Esophagus muscularis mucosa (tissue), 4 donors: ENCODE measurements around the gene MCF2L2. TPM values are rescaled to one million over a fixed set of nuclear protein-coding genes. Genes with fewer than 3 reads are reported as not detected.
"Not testable (repeated sequence)": the region's sequence is repeated elsewhere in the genome, so short reads cannot be mapped to it uniquely, and the experiment has no call there.

Source experiments
- DNase-seq: peaks from one replicate; pipeline ENCODE4 v3.0.0-alpha.2; 2017; ENCODE audit errors: extremely low spot score
- H3K27ac ChIP-seq, 4 donors: fragments of 200-600 bp; sonication (generic); replicated peaks in 1 of 4; 1 replicate in 3 of 4; 2 replicates in 1 of 4; pipeline ENCODE4 v1.5.1; 2016 to 2019; ENCODE audit warnings: mild to moderate bottlenecking in 1 of 4
- H3K27me3 ChIP-seq, 4 donors: fragments of 200-600 bp; sonication (generic); one replicate each; pipeline versions ENCODE4 v1.5.1 to v1.6.0; 2016 to 2019
- H3K36me3 ChIP-seq, 4 donors: fragments of 200-600 bp; sonication (generic); one replicate each; pipeline ENCODE4 v1.5.1; 2016 to 2019
- H3K4me1 ChIP-seq, 4 donors: fragments of 200-600 bp; sonication (generic); one replicate each; pipeline ENCODE4 v1.5.1; 2016 to 2019
- H3K4me3 ChIP-seq, 4 donors: fragments of 200-600 bp; sonication (generic); 1 replicate in 2 of 4; 2 replicates in 2 of 4; pipeline ENCODE4 v1.5.1; 2016 to 2019; ENCODE audit warnings: mild to moderate bottlenecking in 4 of 4, moderate library complexity in 1 of 4
- H3K9me3 ChIP-seq, 4 donors: fragments of 200-600 bp; sonication (generic); 1 replicate in 3 of 4; 2 replicates in 1 of 4; pipeline ENCODE4 v1.5.1; 2016 to 2019
- CTCF ChIP-seq, 3 experiments: fragments of 200-600 bp in 2 of 3; fragments of 450-650 bp in 1 of 3; sonication (generic) in 2 of 3; IDR thresholded peaks; one replicate each; pipeline ENCODE4 v1.5.1; 2017 to 2019; ENCODE audit warnings: antibody characterized with exemption in 3 of 3, mild to moderate bottlenecking in 2 of 3, moderate library complexity in 1 of 3
- EP300 ChIP-seq: sonication (generic); formaldehyde crosslinking; IDR thresholded peaks from one replicate; pipeline ENCODE4 v1.6.1; 2017; ENCODE audit warnings: antibody characterized with exemption
- POLR2A ChIP-seq: fragments of 450-650 bp; IDR thresholded peaks from one replicate; pipeline ENCODE4 v1.6.1; 2017; ENCODE audit warnings: antibody characterized with exemption, moderate library complexity, mild to moderate bottlenecking, low read depth
- POLR2AphosphoS5 ChIP-seq, 2 donors: sonication (generic); formaldehyde crosslinking; IDR thresholded peaks; one replicate each; pipeline ENCODE4 v1.6.1; 2017; ENCODE audit warnings: antibody characterized with exemption in 2 of 2
- WGBS: methylation state at CpG from one replicate; pipeline ENCODE4 v1.1.5; 2018; 5-methylcytosine and 5-hydroxymethylcytosine counted together
- intact Hi-C: fragments of 100-400 bp; cut with DNase I; formaldehyde crosslinking; loops from one replicate; pipeline ENCODE4 v1.15.1; 2023
- total RNA-seq, 4 donors: library from RNA; depleted of rRNA; stranded (reverse); fragments of >200 nt; gene quantifications; one replicate each; pipeline versions ENCODE4 v1.1.0 to v1.2.1, GENCODE V29; 2016

Gene MCF2L2
- total RNA-seq, 4 donors from 2014 or later, result 0.99 to 3.3 (median 1.3) TPM

GRCh38 chr3:183181606-183182005 lies 246.8 kb downstream of the MCF2L2 start:
- intact Hi-C loops, result no loop called here
- peaks cover 13 to 31% (median 30%) of the 10 kb centered on the region in 4 donors for H3K4me1 ChIP-seq
- no peak overlapping the region for H3K4me3 ChIP-seq
- TF ChIP-seq CTCF (IDR thresholded peaks at IDR 0.05), result no peak
- no peak for TF ChIP-seq EP300
- no peak for TF ChIP-seq POLR2AphosphoS5 (IDR thresholded peaks at IDR 0.05)
- TF ChIP-seq POLR2A, result no peak
- no peak for DNase-seq
- H3K27ac ChIP-seq, result no peak overlapping the region
- WGBS, result 95% methylated on average over 5 of the region's 5 CpGs
- no peaks in the 10 kb centered on the region for H3K36me3 ChIP-seq
- H3K9me3 ChIP-seq, result no peaks in the 10 kb centered on the region
- H3K27me3 ChIP-seq, result peaks cover 4 to 42% (median 22%) of the 10 kb centered on the region in 4 donors

GRCh38 chr3:183180784-183181295 lies 247.6 kb downstream of the MCF2L2 start:
- TF ChIP-seq EP300 (no peak), CTCF (IDR thresholded peaks at IDR 0.05) (no peak), POLR2AphosphoS5 (IDR thresholded peaks at IDR 0.05) (no peak), POLR2A (no peak)
- Histone ChIP-seq H3K4me3 (no peak overlapping the region), H3K4me1 (peaks cover 13 to 30% (median 29%) of the 10 kb centered on the region in 4 donors), H3K27me3 (peaks cover 4 to 50% (median 26%) of the 10 kb centered on the region in 4 donors), H3K27ac (no peak overlapping the region), H3K36me3 (no peaks in the 10 kb centered on the region), H3K9me3 (no peaks in the 10 kb centered on the region)
- no peak for DNase-seq
- intact Hi-C loops, result no loop called here
- 92% methylated on average over 10 of the region's 11 CpGs for WGBS

DNA sequence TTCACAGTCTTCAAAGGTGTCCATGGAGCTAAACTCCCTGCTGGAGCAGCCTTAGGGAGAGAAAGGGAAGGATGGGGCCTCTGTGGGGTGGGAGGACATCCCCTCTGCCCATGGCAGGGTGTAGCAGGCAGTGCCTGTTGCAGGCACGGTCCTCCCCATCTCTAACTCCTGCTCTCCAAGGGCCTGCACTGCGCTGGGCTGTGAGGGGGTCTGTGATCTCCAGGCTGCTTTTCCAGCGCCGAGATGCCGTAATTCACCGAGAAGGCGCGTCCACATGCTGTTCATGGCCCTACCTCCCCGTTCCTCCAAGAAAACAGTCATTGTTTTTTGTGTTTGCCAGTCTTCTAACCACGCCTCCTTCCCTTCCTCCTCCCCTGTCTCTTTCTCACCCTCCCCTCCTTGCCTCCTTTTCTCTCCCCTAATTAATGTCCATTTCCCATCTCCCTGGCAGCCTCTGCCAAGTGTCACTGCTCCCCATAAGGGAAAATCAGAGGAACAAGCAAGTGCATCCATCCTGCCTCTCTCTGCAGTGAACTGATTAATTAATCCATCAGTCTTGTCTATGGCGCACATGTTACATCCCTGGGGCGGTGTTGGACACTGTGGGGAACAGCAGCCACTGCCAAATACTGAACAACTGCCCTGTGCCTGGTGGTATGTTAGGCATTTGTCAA lies 248.2 kb downstream of the MCF2L2 start:
- Histone ChIP-seq H3K27me3 (peaks cover 4 to 56% (median 28%) of the 10 kb centered on the region in 4 donors), H3K36me3 (no peaks in the 10 kb centered on the region), H3K4me1 (peaks cover 13 to 24% (median 23%) of the 10 kb centered on the region in 4 donors), H3K4me3 (peak overlapping the region in 2 of 4 donors; percentile 53 to 64), H3K9me3 (no peaks in the 10 kb centered on the region), H3K27ac (no peak overlapping the region)
- no peak for DNase-seq
- WGBS, result 62% methylated on average over 12 of the region's 12 CpGs
- TF ChIP-seq CTCF (IDR thresholded peaks at IDR 0.05) (no peak), POLR2A (no peak), POLR2AphosphoS5 (IDR thresholded peaks at IDR 0.05) (no peak)
- intact Hi-C loops, result no loop called here

DNA sequence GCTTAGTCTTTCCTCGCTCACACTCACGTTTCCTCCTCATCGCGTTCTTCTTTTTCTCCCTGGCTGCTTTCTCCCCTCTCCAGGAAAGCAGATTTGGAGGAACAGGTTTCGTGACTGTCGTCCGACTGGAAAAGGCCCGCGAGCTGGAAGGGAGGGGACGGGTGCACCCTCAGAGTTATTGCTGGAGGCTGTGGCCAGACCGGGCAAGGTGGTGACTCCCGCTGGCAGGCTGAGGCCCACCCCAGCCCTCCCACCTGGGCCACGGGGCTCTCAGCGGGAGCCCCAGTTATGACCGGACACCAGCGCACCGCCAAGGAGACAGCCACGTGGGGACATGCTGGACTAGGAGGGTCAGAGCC lies 248.9 kb downstream of the MCF2L2 start:
- Histone ChIP-seq H3K27me3 (peaks cover 4 to 61% (median 28%) of the 10 kb centered on the region in 4 donors), H3K4me1 (peaks cover 13 to 23% (median 18%) of the 10 kb centered on the region in 4 donors), H3K4me3 (peak overlapping the region; percentile 53 to 64 (median 54))
- DNase-seq, H3K36me3 ChIP-seq, H3K27ac ChIP-seq, intact Hi-C loops, H3K9me3 ChIP-seq: not testable (repeated sequence)
- 17% methylated on average over 17 of the region's 18 CpGs for WGBS

GRCh38 chr3:183178833-183179549 lies 249.4 kb downstream of the MCF2L2 start:
- Histone ChIP-seq H3K4me3 (peak overlapping the region; percentile 53 to 64 (median 54)), H3K27ac (no peak overlapping the region), H3K4me1 (peaks cover 13 to 23% (median 18%) of the 10 kb centered on the region in 4 donors), H3K27me3 (peaks cover 4 to 61% (median 28%) of the 10 kb centered on the region in 4 donors), H3K9me3 (no peaks in the 10 kb centered on the region), H3K36me3 (no peaks in the 10 kb centered on the region)
- intact Hi-C loops, result no loop called here
- TF ChIP-seq CTCF (IDR thresholded peaks at IDR 0.05), result no peak
- no peak for TF ChIP-seq POLR2A
- no peak for TF ChIP-seq EP300
- no peak for TF ChIP-seq POLR2AphosphoS5 (IDR thresholded peaks at IDR 0.05)
- DNase-seq, result no peak
- 1% methylated on average over 20 of the region's 68 CpGs for WGBS
